ENCODE data around the gene GUCY1A1. TPM values are rescaled to one million over a fixed set of nuclear protein-coding genes. Genes with fewer than 3 reads are reported as not detected.

The GUCY1A1 gene
- total RNA-seq, 1 donor from 2014 or later = 43.0 TPM

- Histone ChIP-seq H3K36me3 (no peaks in the 10 kb centered on the region), H3K4me3 (no peak overlapping the region), H3K27ac (replicated peaks) (no peak overlapping the region), H3K4me1 (no peaks in the 10 kb centered on the region), H3K9me3 (replicated peaks) (no peaks in the 10 kb centered on the region), H3K27me3 (ENCODE audit: low read depth) (no peaks in the 10 kb centered on the region)
- TF ChIP-seq CTCF (IDR thresholded peaks at IDR 0.05; ENCODE audit: borderline replicate concordance) = no peak
- intact Hi-C loops (cut with micrococcal nuclease) = no loop called here
- no peak for DNase-seq
These were observed 81.4 kb downstream of the GUCY1A1 start for GRCh38 chr4:155748039-155748438.

DNA sequence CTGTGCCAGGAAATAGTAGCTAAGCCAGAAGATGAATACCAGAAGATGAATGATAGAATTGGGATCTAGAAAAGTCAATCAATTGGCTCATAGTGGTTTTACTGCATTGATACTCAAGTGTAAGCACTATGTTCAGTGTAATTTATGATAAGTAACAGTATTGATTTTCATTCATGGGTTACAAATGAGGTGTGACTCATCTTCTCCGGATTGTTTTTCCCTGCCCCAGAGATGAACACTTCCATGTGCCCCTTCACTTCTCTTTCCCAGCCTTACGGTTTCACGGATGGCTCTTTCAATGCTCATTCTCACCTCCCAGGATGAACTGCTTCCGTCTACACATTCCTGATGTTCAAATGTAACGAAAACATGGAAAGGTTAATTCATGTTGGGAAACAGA lies 82.4 kb downstream of the GUCY1A1 start:
- no peaks in the 10 kb centered on the region for H3K4me1 ChIP-seq
- no peaks in the 10 kb centered on the region for H3K36me3 ChIP-seq
- H3K27ac ChIP-seq (replicated peaks) = no peak overlapping the region
- TF ChIP-seq CTCF (IDR thresholded peaks at IDR 0.05; ENCODE audit: borderline replicate concordance) = no peak
- H3K27me3 ChIP-seq (ENCODE audit: low read depth) = no peaks in the 10 kb centered on the region
- DNase-seq = no peak
- intact Hi-C loops (cut with micrococcal nuclease) = no loop called here
- H3K9me3 ChIP-seq (replicated peaks) = no peaks in the 10 kb centered on the region
- no peak overlapping the region for H3K4me3 ChIP-seq

DNA sequence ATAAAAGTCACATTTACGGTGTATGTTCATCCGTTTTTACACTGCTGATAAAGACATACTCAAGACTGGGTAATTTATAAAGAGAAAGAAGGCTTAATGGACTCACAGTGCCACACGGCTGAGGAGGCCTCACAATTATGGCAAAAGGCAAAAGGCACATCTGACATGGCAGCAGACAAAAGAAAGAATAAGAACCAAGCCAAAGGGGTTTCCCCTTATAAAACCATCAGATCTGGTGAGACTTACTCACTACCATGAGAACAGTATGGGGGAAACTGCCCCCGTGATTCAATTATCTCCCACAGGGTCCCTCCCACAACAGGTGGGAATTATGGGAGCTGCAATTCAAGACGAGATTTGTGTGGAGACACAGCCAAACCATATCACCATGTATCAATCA lies 84.9 kb downstream of the GUCY1A1 start:
- DNase-seq = no peak
- H3K36me3 ChIP-seq = no peaks in the 10 kb centered on the region
- H3K27ac ChIP-seq (replicated peaks) = no peak overlapping the region
- no peaks in the 10 kb centered on the region for H3K4me1 ChIP-seq
- no peak overlapping the region for H3K4me3 ChIP-seq
- intact Hi-C loops (cut with micrococcal nuclease) = no loop called here
- TF ChIP-seq CTCF (IDR thresholded peaks at IDR 0.05; ENCODE audit: borderline replicate concordance) = no peak
- no peaks in the 10 kb centered on the region for H3K27me3 ChIP-seq (ENCODE audit: low read depth)
- H3K9me3 ChIP-seq (replicated peaks) = no peaks in the 10 kb centered on the region

- Histone ChIP-seq H3K4me3 (no peak overlapping the region), H3K4me1 (peaks cover 33% of the 10 kb centered on the region), H3K36me3 (no peaks in the 10 kb centered on the region), H3K27ac (replicated peaks) (peak overlapping the region; percentile 95), H3K9me3 (replicated peaks) (no peaks in the 10 kb centered on the region), H3K27me3 (ENCODE audit: low read depth) (no peaks in the 10 kb centered on the region)
- intact Hi-C loops (cut with micrococcal nuclease) = no loop called here
- DNase-seq = no peak
- no peak for TF ChIP-seq CTCF (IDR thresholded peaks at IDR 0.05; ENCODE audit: borderline replicate concordance)
These were observed 91.2 kb downstream of the GUCY1A1 start for GRCh38 chr4:155757745-155758265.

GRCh38 chr4:155758481-155759371 lies 92.1 kb downstream of the GUCY1A1 start, which contains the start of gene GUCY1B1:
TSS of gene GUCY1B1 (plus strand) at chr4:155759021. CDS start at chr4:155759141, 120 bp downstream.
- DNase-seq = peak; percentile 97
- peaks cover 33% of the 10 kb centered on the region for H3K4me1 ChIP-seq
- peak; percentile 67 for TF ChIP-seq CTCF (IDR thresholded peaks at IDR 0.05; ENCODE audit: borderline replicate concordance)
- H3K4me3 ChIP-seq = peak within 1 kb of the TSS; percentile 91
- H3K27ac ChIP-seq (replicated peaks) = peak within 1 kb of the TSS; percentile 95
- no peaks in the 10 kb centered on the region for H3K27me3 ChIP-seq (ENCODE audit: low read depth)
- no peaks in the 10 kb centered on the region for H3K9me3 ChIP-seq (replicated peaks)
- intact Hi-C loops (cut with micrococcal nuclease) = no loop called here
- no peaks in the 10 kb centered on the region for H3K36me3 ChIP-seq

Measured in left ventricle myocardium inferior (tissue), 1 donor.